K562 (cell line): ENCODE results near the gene PITHD1.

Experiments
- EP300 ChIP-seq: IDR thresholded peaks from 2 replicates; pipeline ENCODE4 v1.6.1; 2012; ENCODE audit warnings: low read length, improper control_type of control experiment
- HDAC1 ChIP-seq, 2 experiments: fragments of 450-650 bp; IDR thresholded peaks; 2 replicates each; pipeline ENCODE4 v1.6.1; 2016 to 2017; ENCODE audit warnings: inconsistent platforms in 1 of 2, mild to moderate bottlenecking in 1 of 2, moderate library complexity in 1 of 2
- KAT8 ChIP-seq: fragments of 450-650 bp; IDR thresholded peaks from 2 replicates; pipeline ENCODE4 v1.6.1; 2016; ENCODE audit warnings: low read depth, mild to moderate bottlenecking
- LEF1 ChIP-seq: fragments of 450-650 bp; IDR thresholded peaks from 2 replicates; pipeline ENCODE4 v1.6.1; 2016; ENCODE audit warnings: mild to moderate bottlenecking
- NFE2 ChIP-seq: IDR thresholded peaks from 2 replicates; pipeline ENCODE4 v1.6.1; 2014; ENCODE audit warnings: antibody characterized with exemption, low read depth
- POLR2AphosphoS5 ChIP-seq: IDR thresholded peaks from 2 replicates; pipeline ENCODE4 v1.6.1; 2011; ENCODE audit warnings: mild to moderate bottlenecking, low read depth, low read length, moderate library complexity; ENCODE audit not compliant: control insufficient read depth, insufficient read depth
- YY1 ChIP-seq, 3 experiments: IDR thresholded peaks; 2 replicates each; pipeline ENCODE4 v1.6.1; 2011; ENCODE audit warnings: low read length in 2 of 3, mild to moderate bottlenecking in 2 of 3, moderate library complexity in 2 of 3, borderline replicate concordance in 1 of 3, control low read depth in 1 of 3, low read depth in 1 of 3; ENCODE audit not compliant: insufficient read depth in 3 of 3, insufficient replicate concordance in 2 of 3, control insufficient read depth in 1 of 3, insufficient read length in 1 of 3; ENCODE audit errors: extremely low read depth in 1 of 3
- TF ChIP-seq, protein P1 (sequence below): sonication (generic); formaldehyde crosslinking; IDR thresholded peaks from 2 replicates; pipeline ENCODE4 v1.8.1; 2023; ENCODE audit warnings: mild to moderate bottlenecking, missing genetic modification reagents, moderate library complexity
- TF ChIP-seq, protein P2 (sequence below), 2 experiments: fragments of 450-650 bp in 1 of 2; sonication (generic) in 1 of 2; formaldehyde crosslinking; conservative IDR thresholded peaks; 2 replicates each; pipeline versions ENCODE4 v1.4.0 to v1.8.1; 2020 to 2022; ENCODE audit warnings: mild to moderate bottlenecking in 1 of 2, missing genetic modification reagents in 1 of 2
- TF ChIP-seq, protein P3 (sequence below): fragments of 250-450 bp; sonication (Bioruptor Pico); IDR thresholded peaks from 2 replicates; pipeline ENCODE4 v1.4.0; 2020; ENCODE audit warnings: mild to moderate bottlenecking, moderate library complexity
- TF ChIP-seq, protein P4 (sequence below), 3 experiments: IDR thresholded peaks in 2 of 3; conservative IDR thresholded peaks in 1 of 3; 2 replicates each; pipeline ENCODE4 v1.5.1; 2011 to 2012; ENCODE audit warnings: low read length in 3 of 3, mild to moderate bottlenecking in 3 of 3, control low read depth in 2 of 3, improper control_type of control experiment in 1 of 3, inconsistent platforms in 1 of 3, low read depth in 1 of 3, mixed read lengths in 1 of 3, moderate library complexity in 1 of 3; ENCODE audit not compliant: insufficient read depth in 2 of 3

DNA sequence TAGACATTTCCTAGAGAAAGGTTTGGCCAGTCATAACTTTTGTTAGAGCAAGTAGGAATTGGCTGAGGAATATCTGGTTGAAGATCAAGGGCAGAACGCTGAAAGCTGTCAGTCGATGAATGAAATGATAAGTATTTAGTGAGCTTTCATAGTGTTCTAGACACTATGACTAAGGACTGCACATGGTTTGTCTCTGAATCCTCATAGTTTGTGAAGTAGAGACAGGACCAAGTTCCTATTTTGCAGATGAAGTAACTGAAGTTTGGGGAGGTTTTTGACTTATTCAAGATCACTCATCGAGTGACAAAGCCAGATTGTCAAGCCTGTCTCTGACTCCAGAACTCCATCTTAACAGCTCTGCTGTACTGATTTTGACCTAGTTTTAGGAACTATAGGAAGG, 30.2 kb upstream of the PITHD1 start:
- TF ChIP-seq EP300 (no peak), NFE2 (no peak), HDAC1 (IDR thresholded peaks at IDR 0.05) (no peak), YY1 (IDR thresholded peaks at IDR 0.05; ENCODE audit: borderline replicate concordance in 1 of 3, control insufficient read depth in 1 of 3, extremely low read depth in 1 of 3, insufficient read depth in 3 of 3, insufficient read length in 1 of 3, insufficient replicate concordance in 2 of 3, low read depth in 1 of 3, low read length in 2 of 3) (no peak), POLR2AphosphoS5 (no peak), LEF1 (no peak), KAT8 (no peak)
- TF ChIP-seq, protein P1, sequence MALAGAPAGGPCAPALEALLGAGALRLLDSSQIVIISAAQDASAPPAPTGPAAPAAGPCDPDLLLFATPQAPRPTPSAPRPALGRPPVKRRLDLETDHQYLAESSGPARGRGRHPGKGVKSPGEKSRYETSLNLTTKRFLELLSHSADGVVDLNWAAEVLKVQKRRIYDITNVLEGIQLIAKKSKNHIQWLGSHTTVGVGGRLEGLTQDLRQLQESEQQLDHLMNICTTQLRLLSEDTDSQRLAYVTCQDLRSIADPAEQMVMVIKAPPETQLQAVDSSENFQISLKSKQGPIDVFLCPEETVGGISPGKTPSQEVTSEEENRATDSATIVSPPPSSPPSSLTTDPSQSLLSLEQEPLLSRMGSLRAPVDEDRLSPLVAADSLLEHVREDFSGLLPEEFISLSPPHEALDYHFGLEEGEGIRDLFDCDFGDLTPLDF, result no peak
- TF ChIP-seq, protein P2, sequence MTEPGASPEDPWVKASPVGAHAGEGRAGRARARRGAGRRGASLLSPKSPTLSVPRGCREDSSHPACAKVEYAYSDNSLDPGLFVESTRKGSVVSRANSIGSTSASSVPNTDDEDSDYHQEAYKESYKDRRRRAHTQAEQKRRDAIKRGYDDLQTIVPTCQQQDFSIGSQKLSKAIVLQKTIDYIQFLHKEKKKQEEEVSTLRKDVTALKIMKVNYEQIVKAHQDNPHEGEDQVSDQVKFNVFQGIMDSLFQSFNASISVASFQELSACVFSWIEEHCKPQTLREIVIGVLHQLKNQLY (CRISPR knock-in tag; conservative IDR thresholded peaks at IDR 0.05), result no peak
- TF ChIP-seq, protein P3, sequence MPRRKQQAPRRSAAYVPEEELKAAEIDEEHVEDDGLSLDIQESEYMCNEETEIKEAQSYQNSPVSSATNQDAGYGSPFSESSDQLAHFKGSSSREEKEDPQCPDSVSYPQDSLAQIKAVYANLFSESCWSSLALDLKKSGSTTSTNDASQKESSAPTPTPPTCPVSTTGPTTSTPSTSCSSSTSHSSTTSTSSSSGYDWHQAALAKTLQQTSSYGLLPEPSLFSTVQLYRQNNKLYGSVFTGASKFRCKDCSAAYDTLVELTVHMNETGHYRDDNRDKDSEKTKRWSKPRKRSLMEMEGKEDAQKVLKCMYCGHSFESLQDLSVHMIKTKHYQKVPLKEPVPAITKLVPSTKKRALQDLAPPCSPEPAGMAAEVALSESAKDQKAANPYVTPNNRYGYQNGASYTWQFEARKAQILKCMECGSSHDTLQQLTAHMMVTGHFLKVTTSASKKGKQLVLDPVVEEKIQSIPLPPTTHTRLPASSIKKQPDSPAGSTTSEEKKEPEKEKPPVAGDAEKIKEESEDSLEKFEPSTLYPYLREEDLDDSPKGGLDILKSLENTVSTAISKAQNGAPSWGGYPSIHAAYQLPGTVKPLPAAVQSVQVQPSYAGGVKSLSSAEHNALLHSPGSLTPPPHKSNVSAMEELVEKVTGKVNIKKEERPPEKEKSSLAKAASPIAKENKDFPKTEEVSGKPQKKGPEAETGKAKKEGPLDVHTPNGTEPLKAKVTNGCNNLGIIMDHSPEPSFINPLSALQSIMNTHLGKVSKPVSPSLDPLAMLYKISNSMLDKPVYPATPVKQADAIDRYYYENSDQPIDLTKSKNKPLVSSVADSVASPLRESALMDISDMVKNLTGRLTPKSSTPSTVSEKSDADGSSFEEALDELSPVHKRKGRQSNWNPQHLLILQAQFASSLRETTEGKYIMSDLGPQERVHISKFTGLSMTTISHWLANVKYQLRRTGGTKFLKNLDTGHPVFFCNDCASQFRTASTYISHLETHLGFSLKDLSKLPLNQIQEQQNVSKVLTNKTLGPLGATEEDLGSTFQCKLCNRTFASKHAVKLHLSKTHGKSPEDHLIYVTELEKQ (CRISPR knock-in tag), result no peak
- TF ChIP-seq, protein P4, sequence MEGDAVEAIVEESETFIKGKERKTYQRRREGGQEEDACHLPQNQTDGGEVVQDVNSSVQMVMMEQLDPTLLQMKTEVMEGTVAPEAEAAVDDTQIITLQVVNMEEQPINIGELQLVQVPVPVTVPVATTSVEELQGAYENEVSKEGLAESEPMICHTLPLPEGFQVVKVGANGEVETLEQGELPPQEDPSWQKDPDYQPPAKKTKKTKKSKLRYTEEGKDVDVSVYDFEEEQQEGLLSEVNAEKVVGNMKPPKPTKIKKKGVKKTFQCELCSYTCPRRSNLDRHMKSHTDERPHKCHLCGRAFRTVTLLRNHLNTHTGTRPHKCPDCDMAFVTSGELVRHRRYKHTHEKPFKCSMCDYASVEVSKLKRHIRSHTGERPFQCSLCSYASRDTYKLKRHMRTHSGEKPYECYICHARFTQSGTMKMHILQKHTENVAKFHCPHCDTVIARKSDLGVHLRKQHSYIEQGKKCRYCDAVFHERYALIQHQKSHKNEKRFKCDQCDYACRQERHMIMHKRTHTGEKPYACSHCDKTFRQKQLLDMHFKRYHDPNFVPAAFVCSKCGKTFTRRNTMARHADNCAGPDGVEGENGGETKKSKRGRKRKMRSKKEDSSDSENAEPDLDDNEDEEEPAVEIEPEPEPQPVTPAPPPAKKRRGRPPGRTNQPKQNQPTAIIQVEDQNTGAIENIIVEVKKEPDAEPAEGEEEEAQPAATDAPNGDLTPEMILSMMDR (IDR thresholded peaks at IDR 0.05 in 2 of 3, conservative IDR thresholded peaks at IDR 0.05 in 1 of 3; ENCODE audit: insufficient read depth in 2 of 3, low read depth in 1 of 3, low read length in 3 of 3), result no peak
